Chondrocyte (in vitro differentiated cells): ENCODE results near the gene DDX10. TPM values are rescaled to one million over a fixed set of nuclear protein-coding genes. Genes with fewer than 3 reads are reported as not detected.

Source experiments
- DNase-seq: peaks from one replicate; pipeline ENCODE4 v3.0.0; 2021; ENCODE audit warnings: mixed read lengths, low spot score
- H3K27ac Mint-ChIP-seq: one replicate; pipeline ENCODE4 v1.8.0; 2021; ENCODE audit warnings: mild to moderate bottlenecking, moderate library complexity, mixed read lengths; ENCODE audit not compliant: unreplicated experiment
- H3K27me3 Mint-ChIP-seq: 2 replicates; pipeline ENCODE4 v1.8.0; 2021; ENCODE audit warnings: low read depth, mixed read lengths
- H3K36me3 Mint-ChIP-seq: 2 replicates; pipeline ENCODE4 v1.8.0; 2021; ENCODE audit warnings: low read depth, mixed read lengths
- H3K4me1 Mint-ChIP-seq: 2 replicates; pipeline ENCODE4 v1.8.0; 2021; ENCODE audit warnings: low read depth, mild to moderate bottlenecking, mixed read lengths
- H3K4me3 Mint-ChIP-seq: one replicate; pipeline ENCODE4 v1.8.0; 2021; ENCODE audit warnings: mild to moderate bottlenecking, moderate library complexity, mixed read lengths; ENCODE audit not compliant: unreplicated experiment
- H3K9me3 Mint-ChIP-seq: 2 replicates; pipeline ENCODE4 v1.8.0; 2021; ENCODE audit warnings: low read depth, mixed read lengths
- total RNA-seq: library from RNA; stranded (reverse); gene quantifications from 3 replicates; pipeline ENCODE4 v1.2.1, GENCODE V29; 2021
- TF ChIP-seq, protein P1 (sequence below): fragments of 200-600 bp; sonication (generic); IDR thresholded peaks from 2 replicates; pipeline ENCODE4 v1.5.0; 2021; ENCODE audit warnings: antibody characterized with exemption, mild to moderate bottlenecking, moderate library complexity

The DDX10 gene
- total RNA-seq, 1 donor from 2014 or later, result 25.3 TPM

DNA sequence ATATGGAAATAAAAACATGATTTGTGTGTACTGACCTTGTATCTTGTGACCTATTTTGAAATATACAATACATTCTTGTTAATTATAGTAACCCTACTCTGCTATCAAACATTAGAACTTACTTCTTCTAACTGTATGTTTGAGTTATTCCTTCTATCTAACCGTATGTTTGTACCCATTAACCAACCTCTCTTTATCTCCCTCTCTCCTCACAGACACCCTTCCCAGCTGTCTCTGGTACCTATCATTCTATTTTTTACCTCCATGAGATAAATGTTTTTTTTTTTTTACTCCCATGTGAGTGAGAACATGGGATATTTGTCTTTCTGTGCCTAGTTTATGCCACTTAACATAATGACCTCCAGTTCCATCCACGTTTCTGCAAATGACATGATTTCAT is 128.7 kb downstream of the DDX10 start:
- no peaks in the 10 kb centered on the region for H3K27me3 Mint-ChIP-seq
- H3K4me3 Mint-ChIP-seq, result no peak overlapping the region
- no peaks in the 10 kb centered on the region for H3K9me3 Mint-ChIP-seq
- TF ChIP-seq, protein P1, sequence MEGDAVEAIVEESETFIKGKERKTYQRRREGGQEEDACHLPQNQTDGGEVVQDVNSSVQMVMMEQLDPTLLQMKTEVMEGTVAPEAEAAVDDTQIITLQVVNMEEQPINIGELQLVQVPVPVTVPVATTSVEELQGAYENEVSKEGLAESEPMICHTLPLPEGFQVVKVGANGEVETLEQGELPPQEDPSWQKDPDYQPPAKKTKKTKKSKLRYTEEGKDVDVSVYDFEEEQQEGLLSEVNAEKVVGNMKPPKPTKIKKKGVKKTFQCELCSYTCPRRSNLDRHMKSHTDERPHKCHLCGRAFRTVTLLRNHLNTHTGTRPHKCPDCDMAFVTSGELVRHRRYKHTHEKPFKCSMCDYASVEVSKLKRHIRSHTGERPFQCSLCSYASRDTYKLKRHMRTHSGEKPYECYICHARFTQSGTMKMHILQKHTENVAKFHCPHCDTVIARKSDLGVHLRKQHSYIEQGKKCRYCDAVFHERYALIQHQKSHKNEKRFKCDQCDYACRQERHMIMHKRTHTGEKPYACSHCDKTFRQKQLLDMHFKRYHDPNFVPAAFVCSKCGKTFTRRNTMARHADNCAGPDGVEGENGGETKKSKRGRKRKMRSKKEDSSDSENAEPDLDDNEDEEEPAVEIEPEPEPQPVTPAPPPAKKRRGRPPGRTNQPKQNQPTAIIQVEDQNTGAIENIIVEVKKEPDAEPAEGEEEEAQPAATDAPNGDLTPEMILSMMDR, result no peak
- no peak overlapping the region for H3K27ac Mint-ChIP-seq
- H3K4me1 Mint-ChIP-seq, result peaks cover 8% of the 10 kb centered on the region
- no peak for DNase-seq
- peaks cover 1% of the 10 kb centered on the region for H3K36me3 Mint-ChIP-seq

DNA sequence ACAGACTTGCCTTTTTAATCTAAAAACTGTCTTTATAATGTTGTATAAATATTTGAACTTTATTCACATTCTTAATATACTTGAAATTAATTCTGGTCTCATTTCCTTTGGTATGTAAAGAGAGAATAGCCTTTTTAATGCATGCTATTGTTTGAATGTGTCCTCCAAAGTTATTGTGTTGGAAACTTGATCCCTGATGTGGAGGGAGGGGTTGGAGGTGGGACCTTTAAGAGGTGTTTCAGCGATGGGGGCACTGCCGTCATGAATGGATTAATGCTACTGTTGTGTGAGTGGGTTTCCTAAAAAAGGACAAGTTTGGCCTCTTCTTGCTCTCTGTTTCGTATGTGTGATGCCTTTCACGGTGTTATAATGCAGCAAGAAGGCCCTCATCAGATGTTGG is 131.7 kb downstream of the DDX10 start:
- DNase-seq, result no peak
- no peaks in the 10 kb centered on the region for H3K9me3 Mint-ChIP-seq
- H3K4me3 Mint-ChIP-seq, result no peak overlapping the region
- TF ChIP-seq, protein P1, result no peak
- H3K4me1 Mint-ChIP-seq, result peaks cover 12% of the 10 kb centered on the region
- peaks cover 3% of the 10 kb centered on the region for H3K36me3 Mint-ChIP-seq
- no peak overlapping the region for H3K27ac Mint-ChIP-seq
- H3K27me3 Mint-ChIP-seq, result no peaks in the 10 kb centered on the region

DNA sequence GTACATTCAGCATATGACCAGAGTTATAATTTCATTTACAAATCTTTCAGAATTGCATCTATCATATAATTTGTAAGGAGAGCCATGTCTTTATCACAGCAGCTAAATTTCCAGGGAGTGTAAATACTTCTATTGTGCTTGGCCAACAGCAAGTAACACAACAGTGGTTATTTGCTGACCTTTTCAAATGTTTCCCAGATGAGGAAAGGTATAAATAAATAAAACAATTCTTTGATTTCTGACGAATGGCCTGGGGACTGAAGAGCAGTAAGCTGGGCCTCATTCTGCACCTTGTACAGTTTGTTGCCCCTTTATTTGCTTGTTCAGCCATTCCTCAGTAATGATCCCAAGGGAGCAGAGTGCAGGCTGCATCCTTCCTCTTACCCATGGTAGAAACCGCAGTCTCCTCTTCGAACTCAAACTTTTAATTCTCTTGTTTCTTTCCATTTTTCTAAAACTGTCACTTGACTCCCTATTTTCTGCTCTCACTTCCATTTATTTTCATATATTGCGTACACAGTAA is 132.8 kb downstream of the DDX10 start:
- Mint-ChIP-seq H3K4me1 (peaks cover 13% of the 10 kb centered on the region), H3K4me3 (no peak overlapping the region), H3K9me3 (no peaks in the 10 kb centered on the region), H3K27me3 (no peaks in the 10 kb centered on the region), H3K36me3 (peaks cover 3% of the 10 kb centered on the region), H3K27ac (no peak overlapping the region)
- DNase-seq, result no peak
- TF ChIP-seq, protein P1, result no peak

DNA sequence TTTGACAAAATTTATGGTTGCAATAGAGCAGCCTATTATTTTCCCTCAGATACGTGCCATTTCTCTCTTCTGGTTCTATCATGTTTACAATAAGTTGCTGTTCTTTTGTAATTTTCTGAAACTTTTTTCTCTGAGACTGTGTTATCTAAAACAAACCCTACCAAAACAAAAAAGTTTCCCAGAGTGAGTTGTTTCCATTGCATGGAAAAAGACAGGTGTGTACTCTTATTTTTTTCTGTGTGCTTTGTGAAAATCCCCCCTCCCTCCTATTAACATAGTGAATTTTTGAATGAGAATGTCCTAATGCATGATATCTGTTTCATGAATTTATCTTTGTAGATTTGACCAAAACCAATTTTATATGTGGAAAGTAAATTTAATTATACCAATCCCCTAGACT is 137.6 kb downstream of the DDX10 start:
- DNase-seq, result no peak
- no peak overlapping the region for H3K27ac Mint-ChIP-seq
- H3K27me3 Mint-ChIP-seq, result no peaks in the 10 kb centered on the region
- H3K4me3 Mint-ChIP-seq, result no peak overlapping the region
- H3K36me3 Mint-ChIP-seq, result peaks cover 3% of the 10 kb centered on the region
- TF ChIP-seq, protein P1, result no peak
- H3K4me1 Mint-ChIP-seq, result peaks cover 24% of the 10 kb centered on the region
- no peaks in the 10 kb centered on the region for H3K9me3 Mint-ChIP-seq

DNA sequence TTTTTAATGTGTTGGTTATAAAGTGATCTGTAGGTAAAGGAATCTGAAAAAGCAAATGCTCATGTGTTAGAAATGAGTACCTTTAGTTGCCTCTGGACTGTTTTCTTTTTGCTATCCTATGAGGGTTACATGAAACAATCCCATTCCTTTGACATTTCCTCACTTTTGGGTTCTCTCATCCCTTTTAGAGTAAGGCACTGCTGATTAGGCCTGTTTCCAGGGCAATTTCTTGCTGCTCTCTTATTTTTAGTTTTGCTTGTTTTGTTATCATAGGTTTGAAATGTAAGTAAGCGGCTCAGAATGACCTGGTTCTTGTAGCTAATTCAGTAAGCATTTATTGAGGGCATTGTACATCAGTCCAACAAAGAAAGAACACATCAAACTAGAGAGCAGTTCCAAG is 138.9 kb downstream of the DDX10 start:
- H3K9me3 Mint-ChIP-seq, result no peaks in the 10 kb centered on the region
- H3K27ac Mint-ChIP-seq, result no peak overlapping the region
- peaks cover 24% of the 10 kb centered on the region for H3K4me1 Mint-ChIP-seq
- DNase-seq, result no peak
- no peak overlapping the region for H3K4me3 Mint-ChIP-seq
- TF ChIP-seq, protein P1, result no peak
- H3K36me3 Mint-ChIP-seq, result peaks cover 1% of the 10 kb centered on the region
- no peaks in the 10 kb centered on the region for H3K27me3 Mint-ChIP-seq
